Skeletal muscle tissue (tissue), 4 donors: ENCODE measurements around the gene PFKL. TPM values are rescaled to one million over a fixed set of nuclear protein-coding genes. Genes with fewer than 3 reads are reported as not detected.
A peak's percentile ranks its signal among the peaks of the same experiment; 100 is the strongest.
"Not testable (repeated sequence)": the region's sequence is repeated elsewhere in the genome, so short reads cannot be mapped to it uniquely, and the experiment has no call there.

Experiments
- H3K27ac ChIP-seq: one replicate; pipeline ENCODE4 v1.7.0; 2013; ENCODE audit warnings: mild to moderate bottlenecking, low read depth, low read length, inconsistent platforms
- H3K27me3 ChIP-seq, 3 donors: one replicate each; pipeline ENCODE4 v1.7.0; 2013; ENCODE audit warnings: low read length in 3 of 3; ENCODE audit not compliant: control insufficient read depth in 3 of 3, insufficient read depth in 3 of 3
- H3K36me3 ChIP-seq, 3 donors: one replicate each; pipeline ENCODE4 v1.7.0; 2013; ENCODE audit warnings: low read length in 3 of 3; ENCODE audit not compliant: control insufficient read depth in 3 of 3, insufficient read depth in 3 of 3
- H3K4me1 ChIP-seq, 3 donors: one replicate each; pipeline ENCODE4 v1.7.0; 2013; ENCODE audit warnings: low read length in 3 of 3, mild to moderate bottlenecking in 3 of 3; ENCODE audit not compliant: control insufficient read depth in 3 of 3, insufficient read depth in 3 of 3
- H3K4me3 ChIP-seq, 3 donors: one replicate each; pipeline ENCODE4 v1.7.0; 2013; ENCODE audit warnings: low read length in 3 of 3
- H3K9ac ChIP-seq, 3 donors: one replicate each; pipeline ENCODE4 v1.7.0; 2013; ENCODE audit warnings: low read length in 3 of 3, mild to moderate bottlenecking in 3 of 3, moderate library complexity in 2 of 3, low read depth in 1 of 3
- H3K9me3 ChIP-seq, 3 donors: one replicate each; pipeline ENCODE4 v1.7.0; 2013; ENCODE audit warnings: low read length in 3 of 3; ENCODE audit not compliant: control insufficient read depth in 3 of 3
- total RNA-seq: library from RNA; depleted of rRNA; stranded (reverse); fragments of >200 nt; gene quantifications from one replicate; pipeline ENCODE4 v1.2.3, GENCODE V29; 2014
- donor health status: Osteomylitis.

PFKL gene
- total RNA-seq, 1 donor from 2014 or later: 72.0 TPM

- not testable (repeated sequence) for H3K36me3 ChIP-seq, H3K9ac ChIP-seq, H3K4me3 ChIP-seq, H3K27ac ChIP-seq, H3K9me3 ChIP-seq
- Histone ChIP-seq H3K4me1 (peaks cover 11 to 13% (median 11%) of the 10 kb centered on the region in 3 donors), H3K27me3 (peaks cover 12 to 20% (median 20%) of the 10 kb centered on the region in 3 donors)
Observed at GRCh38 chr21:44342981-44343380, 43.1 kb downstream of the PFKL start.

- Histone ChIP-seq H3K4me1 (peaks cover 4 to 5% (median 5%) of the 10 kb centered on the region in 3 donors), H3K27me3 (peaks cover 28 to 37% (median 32%) of the 10 kb centered on the region in 3 donors), H3K36me3 (no peaks in the 10 kb centered on the region), H3K27ac (no peak overlapping the region), H3K4me3 (no peak overlapping the region), H3K9me3 (no peaks in the 10 kb centered on the region), H3K9ac (no peak overlapping the region)
Observed at GRCh38 chr21:44344541-44345183, 44.8 kb downstream of the PFKL start.

- Histone ChIP-seq H3K4me3 (no peak overlapping the region), H3K27me3 (peaks cover 30 to 38% (median 37%) of the 10 kb centered on the region in 3 donors), H3K9ac (no peak overlapping the region), H3K9me3 (no peaks in the 10 kb centered on the region), H3K27ac (no peak overlapping the region), H3K36me3 (no peaks in the 10 kb centered on the region), H3K4me1 (no peaks in the 10 kb centered on the region)
Observed at GRCh38 chr21:44345495-44345894, 45.6 kb downstream of the PFKL start.

GRCh38 chr21:44347911-44348451 lies 48.1 kb downstream of the PFKL start:
- H3K4me3 ChIP-seq: no peak overlapping the region
- H3K9me3 ChIP-seq: no peaks in the 10 kb centered on the region
- H3K9ac ChIP-seq: no peak overlapping the region
- no peaks in the 10 kb centered on the region for H3K36me3 ChIP-seq
- H3K27me3 ChIP-seq: peaks cover 49 to 60% (median 59%) of the 10 kb centered on the region in 3 donors
- no peak overlapping the region for H3K27ac ChIP-seq
- peaks cover 0 to 2% (median 0%) of the 10 kb centered on the region in 3 donors for H3K4me1 ChIP-seq

GRCh38 chr21:44348861-44349260 lies 49.0 kb downstream of the PFKL start:
- peaks cover 55 to 64% (median 63%) of the 10 kb centered on the region in 3 donors for H3K27me3 ChIP-seq
- H3K36me3 ChIP-seq: no peaks in the 10 kb centered on the region
- no peak overlapping the region for H3K27ac ChIP-seq
- H3K9ac ChIP-seq: no peak overlapping the region
- peaks cover 0 to 4% (median 2%) of the 10 kb centered on the region in 3 donors for H3K4me1 ChIP-seq
- no peaks in the 10 kb centered on the region for H3K9me3 ChIP-seq
- no peak overlapping the region for H3K4me3 ChIP-seq

GRCh38 chr21:44349416-44349846 lies 49.6 kb downstream of the PFKL start:
- peaks cover 0 to 7% (median 2%) of the 10 kb centered on the region in 3 donors for H3K4me1 ChIP-seq
- peaks cover 55 to 62% (median 61%) of the 10 kb centered on the region in 3 donors for H3K27me3 ChIP-seq
- H3K36me3 ChIP-seq: no peaks in the 10 kb centered on the region
- no peak overlapping the region for H3K27ac ChIP-seq
- no peaks in the 10 kb centered on the region for H3K9me3 ChIP-seq
- no peak overlapping the region for H3K4me3 ChIP-seq
- H3K9ac ChIP-seq: no peak overlapping the region

- Histone ChIP-seq H3K4me1 (peaks cover 0 to 11% (median 5%) of the 10 kb centered on the region in 3 donors), H3K4me3 (no peak overlapping the region), H3K27ac (no peak overlapping the region)
Observed at GRCh38 chr21:44349847-44350772, 50.3 kb downstream of the PFKL start.

GRCh38 chr21:44350773-44351481 lies 51.1 kb downstream of the PFKL start:
- Histone ChIP-seq H3K27ac (no peak overlapping the region), H3K4me1 (peaks cover 0 to 11% (median 5%) of the 10 kb centered on the region in 3 donors), H3K27me3 (peaks cover 49 to 55% (median 50%) of the 10 kb centered on the region in 3 donors), H3K9ac (peak overlapping the region in 1 of 3 donors; percentile 16), H3K36me3 (no peaks in the 10 kb centered on the region), H3K4me3 (no peak overlapping the region), H3K9me3 (no peaks in the 10 kb centered on the region)

More at GRCh38 chr21:44349847-44350772, 50.3 kb downstream of the PFKL start:
- no peaks in the 10 kb centered on the region for H3K9me3 ChIP-seq
- H3K36me3 ChIP-seq: no peaks in the 10 kb centered on the region
- H3K27me3 ChIP-seq: peaks cover 51 to 60% (median 55%) of the 10 kb centered on the region in 3 donors
- no peak overlapping the region for H3K9ac ChIP-seq

- Histone ChIP-seq H3K9ac (no peak overlapping the region), H3K4me1 (peaks cover 0 to 11% (median 5%) of the 10 kb centered on the region in 3 donors), H3K27me3 (peaks cover 50 to 55% (median 53%) of the 10 kb centered on the region in 3 donors), H3K27ac (no peak overlapping the region), H3K36me3 (no peaks in the 10 kb centered on the region), H3K4me3 (no peak overlapping the region), H3K9me3 (no peaks in the 10 kb centered on the region)
Observed at GRCh38 chr21:44351535-44352252, 51.8 kb downstream of the PFKL start.
